ENCODE measurements around the gene S1PR2.

The S1PR2 gene

GRCh38 chr19:10231612-10232228 is 589 bp upstream of the S1PR2 start:
- no peaks in the 10 kb centered on the region for H3K27me3 ChIP-seq (replicated peaks in 2 of 5; ENCODE audit: control insufficient read depth in 4 of 5, insufficient read depth in 5 of 5, low read length in 4 of 5)
- peaks cover 0 to 42% (median 31%) of the 10 kb centered on the region in 4 experiments for H3K4me1 ChIP-seq (ENCODE audit: control extremely low read depth in 1 of 4, control insufficient read depth in 4 of 4, insufficient read depth in 4 of 4, low read length in 3 of 4)
- 96% methylated on average over 5 of the region's 8 CpGs for WGBS (ENCODE audit: insufficient coverage)
- H3K4me3 ChIP-seq (ENCODE audit: control insufficient read depth in 1 of 7, extremely low read depth in 1 of 7, insufficient read depth in 4 of 7, low read depth in 2 of 7, low read length in 6 of 7): peak overlapping the region in 6 of 7 experiments; percentile 33 to 84 (median 61)
- H3K36me3 ChIP-seq (ENCODE audit: control insufficient read depth in 4 of 4, insufficient read depth in 4 of 4, low read length in 3 of 4): no peaks in the 10 kb centered on the region
- ChIA-PET CTCF (no interaction called here), POLR2A (interaction anchor here (0.5 to 1.1 kb wide), 4 partner anchors 14 to 18 kb away, joined by 3 to 4 read pairs (median 4); no protein-coding TSS in a partner anchor)
- DNase-seq: no peak
- no peak overlapping the region for H3K27ac ChIP-seq (ENCODE audit: insufficient read depth in 1 of 2, low read depth in 1 of 2, low read length in 2 of 2, poor library complexity in 1 of 2, severe bottlenecking in 2 of 2)
- H3K9me3 ChIP-seq (ENCODE audit: control extremely low read depth in 1 of 5, control insufficient read depth in 4 of 5, insufficient read depth in 2 of 5, low read depth in 1 of 5, low read length in 4 of 5): no peaks in the 10 kb centered on the region

- Histone ChIP-seq H3K9me3 (ENCODE audit: control extremely low read depth in 1 of 5, control insufficient read depth in 4 of 5, insufficient read depth in 2 of 5, low read depth in 1 of 5, low read length in 4 of 5) (no peaks in the 10 kb centered on the region), H3K4me3 (ENCODE audit: control insufficient read depth in 1 of 7, extremely low read depth in 1 of 7, insufficient read depth in 4 of 7, low read depth in 2 of 7, low read length in 6 of 7) (peak overlapping the region; percentile 61 to 84 (median 75)), H3K4me1 (ENCODE audit: control extremely low read depth in 1 of 4, control insufficient read depth in 4 of 4, insufficient read depth in 4 of 4, low read length in 3 of 4) (peaks cover 0 to 30% (median 21%) of the 10 kb centered on the region in 4 experiments), H3K36me3 (ENCODE audit: control insufficient read depth in 4 of 4, insufficient read depth in 4 of 4, low read length in 3 of 4) (no peaks in the 10 kb centered on the region), H3K27ac (ENCODE audit: insufficient read depth in 1 of 2, low read depth in 1 of 2, low read length in 2 of 2, poor library complexity in 1 of 2, severe bottlenecking in 2 of 2) (peak overlapping the region in 1 of 2 experiments; percentile 34), H3K27me3 (replicated peaks in 2 of 5; ENCODE audit: control insufficient read depth in 4 of 5, insufficient read depth in 5 of 5, low read length in 4 of 5) (no peaks in the 10 kb centered on the region)
- ChIA-PET CTCF (interaction anchor here (2.9 kb wide), 1 partner anchor 20 kb away, joined by 18 read pairs; the partner anchor contains the start of gene MRPL4), POLR2A (interaction anchor here (1.0 to 1.1 kb wide), 2 partner anchors 16 to 20 kb away, joined by 4 read pairs; no protein-coding TSS in a partner anchor)
- 2% methylated on average over 41 of the region's 70 CpGs for WGBS (ENCODE audit: insufficient coverage)
- peak in 2 of 3 donors; percentile 55 to 68 for DNase-seq
These were observed 814 bp downstream of the S1PR2 start for GRCh38 chr19:10230173-10230860.

- Histone ChIP-seq H3K4me3 (ENCODE audit: control insufficient read depth in 1 of 7, extremely low read depth in 1 of 7, insufficient read depth in 4 of 7, low read depth in 2 of 7, low read length in 6 of 7) (no peak overlapping the region), H3K27me3 (replicated peaks in 2 of 5; ENCODE audit: control insufficient read depth in 4 of 5, insufficient read depth in 5 of 5, low read length in 4 of 5) (no peaks in the 10 kb centered on the region), H3K9me3 (ENCODE audit: control extremely low read depth in 1 of 5, control insufficient read depth in 4 of 5, insufficient read depth in 2 of 5, low read depth in 1 of 5, low read length in 4 of 5) (no peaks in the 10 kb centered on the region), H3K4me1 (ENCODE audit: control extremely low read depth in 1 of 4, control insufficient read depth in 4 of 4, insufficient read depth in 4 of 4, low read length in 3 of 4) (peaks cover 0 to 29% (median 21%) of the 10 kb centered on the region in 4 experiments), H3K27ac (ENCODE audit: insufficient read depth in 1 of 2, low read depth in 1 of 2, low read length in 2 of 2, poor library complexity in 1 of 2, severe bottlenecking in 2 of 2) (no peak overlapping the region), H3K36me3 (ENCODE audit: control insufficient read depth in 4 of 4, insufficient read depth in 4 of 4, low read length in 3 of 4) (peaks cover 0 to 4% (median 0%) of the 10 kb centered on the region in 4 experiments)
- WGBS (ENCODE audit: insufficient coverage): 91% methylated on average over 1 of the region's 2 CpGs
- CTCF ChIA-PET: interaction anchor here (0.7 to 2.9 kb wide), 9 partner anchors 9 to 296 kb away, joined by 3 to 18 read pairs (median 4); partner anchors contain the start of genes DNMT1 and MRPL4
- DNase-seq: peak; percentile 42 to 69 (median 68)
- POLR2A ChIA-PET: no interaction called here
These were observed 2.2 kb downstream of the S1PR2 start for GRCh38 chr19:10228920-10229319.

- H3K36me3 ChIP-seq (ENCODE audit: control insufficient read depth in 4 of 4, insufficient read depth in 4 of 4, low read length in 3 of 4): peaks cover 0 to 4% (median 0%) of the 10 kb centered on the region in 4 experiments
- ChIA-PET POLR2A (interaction anchor here (0.7 kb wide), 1 partner anchor 15 kb away, joined by 4 read pairs; no protein-coding TSS in a partner anchor), CTCF (interaction anchor here (0.7 to 2.9 kb wide), 9 partner anchors 8 to 296 kb away, joined by 3 to 18 read pairs (median 4); partner anchors contain the start of genes DNMT1 and MRPL4)
- peaks cover 0 to 32% (median 21%) of the 10 kb centered on the region in 4 experiments for H3K4me1 ChIP-seq (ENCODE audit: control extremely low read depth in 1 of 4, control insufficient read depth in 4 of 4, insufficient read depth in 4 of 4, low read length in 3 of 4)
- no peaks in the 10 kb centered on the region for H3K27me3 ChIP-seq (replicated peaks in 2 of 5; ENCODE audit: control insufficient read depth in 4 of 5, insufficient read depth in 5 of 5, low read length in 4 of 5)
- H3K9me3 ChIP-seq (ENCODE audit: control extremely low read depth in 1 of 5, control insufficient read depth in 4 of 5, insufficient read depth in 2 of 5, low read depth in 1 of 5, low read length in 4 of 5): no peaks in the 10 kb centered on the region
- H3K27ac ChIP-seq (ENCODE audit: insufficient read depth in 1 of 2, low read depth in 1 of 2, low read length in 2 of 2, poor library complexity in 1 of 2, severe bottlenecking in 2 of 2): no peak overlapping the region
- 77% methylated on average over 3 of the region's 5 CpGs for WGBS (ENCODE audit: insufficient coverage)
- H3K4me3 ChIP-seq (ENCODE audit: control insufficient read depth in 1 of 7, extremely low read depth in 1 of 7, insufficient read depth in 4 of 7, low read depth in 2 of 7, low read length in 6 of 7): no peak overlapping the region
- peak in 2 of 3 donors; percentile 59 to 62 for DNase-seq
These were observed 2.7 kb downstream of the S1PR2 start for GRCh38 chr19:10228393-10228792.

- peaks cover 4 to 40% (median 27%) of the 10 kb centered on the region in 4 experiments for H3K4me1 ChIP-seq (ENCODE audit: control extremely low read depth in 1 of 4, control insufficient read depth in 4 of 4, insufficient read depth in 4 of 4, low read length in 3 of 4)
- H3K4me3 ChIP-seq (ENCODE audit: control insufficient read depth in 1 of 7, extremely low read depth in 1 of 7, insufficient read depth in 4 of 7, low read depth in 2 of 7, low read length in 6 of 7): no peak overlapping the region
- H3K9me3 ChIP-seq (ENCODE audit: control extremely low read depth in 1 of 5, control insufficient read depth in 4 of 5, insufficient read depth in 2 of 5, low read depth in 1 of 5, low read length in 4 of 5): no peaks in the 10 kb centered on the region
- 94% methylated on average over 21 of the region's 28 CpGs for whole genome bisulfite sequencing (ENCODE audit: insufficient coverage)
- no peaks in the 10 kb centered on the region for H3K27me3 ChIP-seq (replicated peaks in 2 of 5; ENCODE audit: control insufficient read depth in 4 of 5, insufficient read depth in 5 of 5, low read length in 4 of 5)
- CTCF ChIA-PET: interaction anchor here (1.3 to 3.7 kb wide), 4 partner anchors 22 to 47 kb away, joined by 4 to 18 read pairs (median 11); partner anchors contain the start of gene MRPL4
- POLR2A ChIA-PET: interaction anchor here (0.6 to 1.1 kb wide), 3 partner anchors 11 to 24 kb away, joined by 3 to 4 read pairs (median 3); partner anchors contain the start of gene MRPL4
- DNase-seq: no peak
- no peak overlapping the region for H3K27ac ChIP-seq (ENCODE audit: insufficient read depth in 1 of 2, low read depth in 1 of 2, low read length in 2 of 2, poor library complexity in 1 of 2, severe bottlenecking in 2 of 2)
- H3K36me3 ChIP-seq (ENCODE audit: control insufficient read depth in 4 of 4, insufficient read depth in 4 of 4, low read length in 3 of 4): peaks cover 0 to 4% (median 0%) of the 10 kb centered on the region in 4 experiments
These were observed 3.8 kb downstream of the S1PR2 start for GRCh38 chr19:10227026-10227971.

- ChIA-PET POLR2A (interaction anchor here (1.1 kb wide), 1 partner anchor 25 kb away, joined by 3 read pairs; the partner anchor contains the start of gene MRPL4), CTCF (interaction anchor here (1.3 to 3.7 kb wide), 2 partner anchors 23 to 32 kb away, joined by 5 to 17 read pairs; no protein-coding TSS in a partner anchor)
- 100% methylated on average over 3 of the region's 13 CpGs for WGBS (ENCODE audit: insufficient coverage)
- H3K36me3 ChIP-seq (ENCODE audit: control insufficient read depth in 4 of 4, insufficient read depth in 4 of 4, low read length in 3 of 4): peaks cover 0 to 4% (median 0%) of the 10 kb centered on the region in 4 experiments
- no peaks in the 10 kb centered on the region for H3K27me3 ChIP-seq (replicated peaks in 2 of 5; ENCODE audit: control insufficient read depth in 4 of 5, insufficient read depth in 5 of 5, low read length in 4 of 5)
- no peak overlapping the region for H3K4me3 ChIP-seq (ENCODE audit: control insufficient read depth in 1 of 7, extremely low read depth in 1 of 7, insufficient read depth in 4 of 7, low read depth in 2 of 7, low read length in 6 of 7)
- peaks cover 6 to 41% (median 28%) of the 10 kb centered on the region in 4 experiments for H3K4me1 ChIP-seq (ENCODE audit: control extremely low read depth in 1 of 4, control insufficient read depth in 4 of 4, insufficient read depth in 4 of 4, low read length in 3 of 4)
- H3K27ac ChIP-seq (ENCODE audit: insufficient read depth in 1 of 2, low read depth in 1 of 2, low read length in 2 of 2, poor library complexity in 1 of 2, severe bottlenecking in 2 of 2): no peak overlapping the region
- DNase-seq: no peak
- no peaks in the 10 kb centered on the region for H3K9me3 ChIP-seq (ENCODE audit: control extremely low read depth in 1 of 5, control insufficient read depth in 4 of 5, insufficient read depth in 2 of 5, low read depth in 1 of 5, low read length in 4 of 5)
These were observed 4.6 kb downstream of the S1PR2 start for GRCh38 chr19:10226376-10227025.
